Kidney glomerular epithelial cell (primary cell): ENCODE results near the gene ZNF593OS.
A peak's percentile ranks its signal among the peaks of the same experiment; 100 is the strongest.

Source experiments
- DNase-seq: peaks from one replicate; lab custom pipeline; 2025; lab: John Stamatoyannopoulos, UW

ZNF593OS gene

DNA sequence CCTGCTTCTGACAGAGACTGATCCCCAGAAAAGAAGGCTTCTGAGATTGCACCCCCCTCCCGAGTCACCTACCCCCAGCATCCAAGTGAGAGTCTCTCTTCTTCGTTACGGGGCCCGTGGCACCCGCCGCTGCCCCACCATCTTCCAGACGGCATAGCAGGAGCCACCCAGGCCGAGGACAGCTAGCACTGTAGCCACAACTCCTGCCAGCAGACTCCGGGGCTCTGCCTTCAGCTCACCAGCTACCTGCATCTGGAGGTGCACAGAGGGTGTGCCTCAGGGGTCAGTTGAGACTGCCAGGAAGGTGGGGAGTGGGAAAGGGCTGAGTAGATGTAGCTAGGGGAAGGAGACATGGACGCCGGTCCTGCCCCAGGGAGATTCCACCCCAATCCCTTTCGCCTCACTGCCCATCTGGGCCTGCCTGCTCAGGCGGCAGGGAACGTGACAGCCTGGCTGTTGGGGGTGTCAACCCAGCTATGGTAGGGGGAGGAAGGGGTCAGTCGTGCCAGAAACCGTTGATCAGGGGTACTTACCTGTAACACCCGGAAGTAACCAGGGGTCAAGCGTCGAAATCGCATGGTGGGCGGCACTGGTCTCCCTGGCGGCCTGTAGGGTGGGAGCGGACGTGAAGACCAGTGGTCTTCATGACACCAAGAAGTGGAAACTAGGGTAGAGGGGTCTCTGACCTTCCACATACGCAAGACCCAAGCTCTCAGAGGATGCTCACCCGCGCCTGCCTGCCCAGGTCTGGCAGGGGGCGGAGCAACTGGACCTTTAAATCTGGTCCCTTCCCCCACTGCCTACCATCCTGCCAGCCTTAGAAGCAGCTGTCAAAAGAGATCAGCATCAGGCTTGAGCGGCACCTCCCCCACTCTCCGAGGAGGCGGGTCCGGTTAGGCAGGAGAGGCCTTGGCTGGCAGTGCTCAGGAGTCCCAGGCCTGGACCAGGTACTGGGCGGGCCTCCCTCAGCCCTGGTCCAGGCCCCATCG is at the start of gene ZNF593OS:
Gene ZNF593OS, minus strand, starts transcription at position 749 of the 989 bp plus-strand sequence. Its CDS starts 171 bp downstream, at position 578.
- no peak for DNase-seq

DNA sequence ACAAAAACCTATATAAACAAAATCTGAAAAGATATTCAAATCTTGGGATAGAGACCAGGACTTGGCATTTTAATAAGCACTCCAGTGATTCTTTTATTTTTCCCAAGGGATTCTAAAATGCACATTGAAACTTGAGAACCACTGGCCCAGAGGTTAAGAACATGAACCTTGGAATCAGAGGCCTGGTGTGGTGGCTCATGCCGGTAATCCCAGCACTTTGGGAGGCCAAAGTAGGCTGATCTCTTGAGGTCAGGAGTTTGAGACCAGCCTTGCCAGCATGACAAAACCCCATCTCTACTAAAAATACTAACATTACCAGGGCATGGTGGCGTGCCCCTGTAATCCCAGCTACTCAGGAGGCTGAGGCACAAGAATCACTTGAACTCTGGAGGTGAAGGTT is 49.5 kb upstream of the ZNF593OS start:
- DNase-seq: no peak

DNA sequence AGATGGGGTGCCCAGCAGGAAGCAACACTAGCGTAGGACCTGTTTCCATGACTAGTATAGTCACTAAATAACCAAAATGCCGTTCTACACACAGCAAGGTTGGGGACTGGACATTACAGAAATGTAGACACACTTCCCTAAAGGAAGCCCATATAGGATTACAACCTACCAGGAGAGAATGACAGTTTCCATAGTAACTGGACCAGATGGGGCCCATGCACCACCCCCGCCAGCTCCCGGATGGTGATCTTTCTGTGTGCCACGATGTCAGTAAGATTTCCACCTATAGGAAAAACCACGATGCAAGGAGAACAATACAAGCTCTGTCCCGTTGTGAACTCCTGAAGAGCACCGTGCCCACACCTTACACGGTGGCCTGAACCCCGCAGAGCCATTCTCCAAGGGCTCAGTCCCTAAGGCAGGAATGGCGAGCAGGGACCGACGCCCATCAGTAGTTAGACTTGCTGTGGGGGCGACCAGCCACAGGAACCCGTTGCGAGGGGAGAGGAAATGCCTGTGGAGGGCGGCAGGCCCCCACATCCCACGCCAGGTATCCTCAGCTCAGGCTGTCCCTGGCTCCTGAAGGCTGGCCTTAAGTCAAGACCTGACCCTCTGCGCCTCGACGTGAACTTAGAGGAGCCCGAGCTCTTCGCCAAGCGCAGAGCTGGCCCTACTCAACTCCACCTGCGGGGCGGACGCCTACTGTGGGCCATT is 48.7 kb upstream of the ZNF593OS start:
- no peak for DNase-seq

DNA sequence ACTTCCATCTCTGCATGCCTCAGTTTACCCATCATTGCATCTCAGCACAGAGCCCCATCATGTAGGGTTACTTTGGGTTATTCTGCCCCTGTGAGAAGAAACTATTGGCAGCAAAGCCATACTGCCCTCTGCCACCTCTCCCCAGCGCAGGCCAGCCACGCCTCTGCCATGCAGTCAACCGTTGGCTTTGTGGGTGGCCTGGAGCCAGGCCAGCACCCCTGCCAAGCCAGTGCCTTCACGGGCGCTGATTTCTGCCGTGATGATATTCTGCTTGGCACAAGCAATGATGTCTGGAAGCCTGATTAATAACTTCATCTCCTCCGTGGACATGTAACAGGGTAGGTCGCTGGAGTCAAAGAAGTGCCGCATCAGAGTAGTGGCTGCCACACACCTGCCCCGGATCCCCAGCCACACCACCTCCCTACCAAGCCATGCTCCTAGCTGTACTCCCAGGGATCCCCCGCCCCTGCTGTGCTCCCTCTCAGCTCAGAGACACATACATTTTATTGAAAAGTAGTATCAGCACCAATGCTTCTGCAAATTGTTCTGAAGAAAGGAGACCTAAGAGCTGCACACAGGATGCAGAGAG is 47.4 kb upstream of the ZNF593OS start:
- DNase-seq: peak; percentile 88

DNA sequence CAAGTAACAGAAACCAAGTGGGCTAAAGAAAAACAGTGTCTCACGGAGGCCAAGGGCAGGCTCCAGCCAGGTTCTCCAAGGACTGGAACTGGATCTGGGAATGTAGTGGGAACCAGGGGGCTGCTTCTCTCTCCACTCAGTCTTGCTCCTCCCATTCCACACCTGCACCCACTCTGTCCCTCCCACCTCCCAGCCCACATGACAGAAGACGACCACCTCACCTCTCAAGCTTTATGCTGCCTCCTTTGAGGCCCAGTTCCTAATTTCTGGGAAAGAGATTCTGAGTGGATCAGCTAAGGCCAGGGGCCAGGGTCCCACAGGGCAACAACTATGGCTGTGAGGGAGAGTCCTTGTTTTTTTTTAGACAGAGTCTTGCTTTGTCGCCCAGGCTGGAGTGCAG is 43.6 kb upstream of the ZNF593OS start:
- no peak for DNase-seq

DNA sequence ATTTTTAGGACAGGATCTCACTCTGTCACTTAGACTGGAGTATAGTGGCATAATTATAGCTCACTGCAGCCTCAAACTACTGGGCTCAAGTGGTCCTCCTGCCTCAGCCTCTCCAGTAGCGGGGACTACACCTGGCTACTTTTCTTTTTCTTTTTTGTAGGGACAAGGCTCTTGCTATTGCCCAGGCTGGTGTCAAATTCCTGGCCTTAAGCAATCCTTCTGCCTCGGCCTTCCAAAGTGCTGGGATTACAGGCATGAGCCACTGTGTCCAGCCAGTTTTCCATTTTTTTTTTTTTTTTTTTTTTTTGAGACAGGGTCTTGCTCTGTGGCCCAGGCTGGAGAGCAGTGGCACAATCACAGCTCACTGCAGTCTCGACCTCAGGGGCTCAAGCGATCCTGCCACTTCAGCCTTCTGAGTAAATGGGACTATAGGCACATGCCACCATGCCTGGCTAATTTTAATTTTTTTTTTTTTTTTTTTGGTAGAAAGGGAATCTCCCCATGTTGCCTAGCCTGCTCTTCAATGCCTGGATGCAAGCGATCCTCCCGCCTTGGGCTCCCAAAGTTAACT is 41.8 kb upstream of the ZNF593OS start:
- DNase-seq: no peak

DNA sequence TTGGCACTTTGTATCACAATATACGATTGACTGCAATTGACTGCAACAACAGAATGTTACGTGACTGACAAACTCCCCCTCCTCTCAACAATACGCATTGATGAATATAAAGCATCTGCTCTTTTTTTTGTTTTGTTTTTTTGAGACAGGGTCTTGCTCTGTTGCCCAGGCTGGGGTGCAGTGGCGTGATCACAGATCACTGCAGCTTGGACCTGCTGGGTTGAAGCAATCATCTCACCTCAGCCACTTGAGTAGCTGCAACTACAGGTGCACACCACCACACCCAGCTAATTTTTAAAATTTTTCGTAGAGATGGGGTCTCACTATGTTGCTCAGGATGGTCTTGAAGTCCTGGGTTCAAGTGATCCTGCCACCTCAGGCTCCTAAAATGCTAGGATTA is 41.1 kb upstream of the ZNF593OS start:
- DNase-seq: no peak

DNA sequence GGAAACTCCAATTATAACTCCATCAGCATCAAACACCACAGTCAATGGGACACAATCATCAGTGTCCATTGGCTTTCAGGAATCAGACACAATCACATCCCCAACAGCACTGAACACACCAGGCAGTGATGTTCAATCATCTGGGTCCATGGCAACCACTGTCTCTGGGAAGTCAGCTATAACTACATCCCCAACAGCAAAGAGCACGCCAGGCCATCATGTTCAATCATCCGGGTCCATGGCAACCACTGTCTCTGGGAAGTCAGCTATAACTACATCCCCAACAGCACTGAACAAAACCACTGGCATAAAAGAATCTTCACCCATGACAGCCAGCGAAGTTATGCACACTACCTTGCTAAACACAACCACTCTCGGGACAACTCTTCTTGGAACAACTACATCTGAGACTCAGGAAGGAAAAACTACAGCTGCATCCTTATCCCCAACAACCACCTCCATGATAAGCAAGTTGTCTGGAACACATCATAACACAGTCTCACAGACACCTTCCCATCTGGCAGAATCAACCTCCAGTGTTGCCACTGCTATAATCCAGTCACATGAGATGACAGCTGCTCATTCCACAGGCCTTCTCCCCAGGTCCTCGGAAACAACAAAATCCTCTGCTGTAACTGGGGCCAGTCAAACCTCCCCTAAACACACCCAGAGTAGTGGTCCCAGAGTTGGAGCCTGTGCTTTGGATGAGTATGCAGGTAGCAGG is 38.7 kb upstream of the ZNF593OS start:
- no peak for DNase-seq

DNA sequence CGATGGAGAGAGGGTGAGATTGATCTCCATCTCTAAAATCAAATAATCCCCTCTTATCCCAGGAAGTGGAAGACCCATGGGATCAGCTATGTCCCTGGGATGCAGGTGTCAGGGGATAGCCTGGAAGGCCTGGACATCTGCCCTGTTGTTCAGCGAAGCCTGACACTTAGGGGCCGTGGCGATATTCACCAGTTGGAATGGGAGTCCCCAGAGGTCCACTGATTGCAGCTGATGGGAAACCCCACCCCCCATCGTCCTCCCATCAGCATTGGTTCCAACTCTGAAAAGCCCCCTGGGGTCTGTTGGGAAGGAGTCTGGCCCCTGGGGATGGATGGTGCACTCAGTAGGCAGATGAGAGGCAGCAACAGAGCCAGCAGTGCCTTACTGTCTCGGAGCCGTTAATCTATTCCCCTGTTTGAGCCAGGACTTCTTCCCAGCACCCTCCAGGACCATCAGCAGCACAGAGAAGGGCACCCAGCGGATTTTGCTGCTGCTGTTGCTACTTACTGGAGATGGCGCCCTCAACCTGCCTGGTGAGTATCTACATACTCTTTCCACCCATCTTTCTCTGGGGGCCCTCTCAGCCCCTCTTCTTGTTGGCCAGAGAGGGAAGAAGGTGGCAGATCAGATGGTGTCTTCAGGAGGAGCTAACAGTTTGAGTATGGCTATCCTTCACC is 32.1 kb upstream of the ZNF593OS start:
- no peak for DNase-seq

DNA sequence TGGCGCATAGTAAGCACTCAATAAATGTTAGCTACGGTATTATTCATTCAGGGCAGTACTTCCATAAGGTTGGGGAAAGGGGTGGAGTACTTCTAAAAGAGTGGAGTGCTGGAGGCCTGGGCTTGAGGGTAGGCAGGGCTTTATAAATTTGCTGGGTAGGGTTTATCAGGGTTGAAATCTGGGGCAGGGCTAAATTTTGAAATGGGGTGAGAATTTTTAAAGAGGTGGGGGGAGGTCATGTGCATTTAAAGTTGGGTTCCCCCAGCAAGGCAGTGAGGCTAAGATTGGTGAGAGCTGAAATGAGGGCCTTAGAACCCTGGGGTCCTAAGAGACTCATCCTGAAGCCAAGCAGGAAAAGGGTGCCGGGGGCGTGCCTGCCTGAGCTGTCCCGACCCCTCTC is 28.8 kb upstream of the ZNF593OS start:
- no peak for DNase-seq

DNA sequence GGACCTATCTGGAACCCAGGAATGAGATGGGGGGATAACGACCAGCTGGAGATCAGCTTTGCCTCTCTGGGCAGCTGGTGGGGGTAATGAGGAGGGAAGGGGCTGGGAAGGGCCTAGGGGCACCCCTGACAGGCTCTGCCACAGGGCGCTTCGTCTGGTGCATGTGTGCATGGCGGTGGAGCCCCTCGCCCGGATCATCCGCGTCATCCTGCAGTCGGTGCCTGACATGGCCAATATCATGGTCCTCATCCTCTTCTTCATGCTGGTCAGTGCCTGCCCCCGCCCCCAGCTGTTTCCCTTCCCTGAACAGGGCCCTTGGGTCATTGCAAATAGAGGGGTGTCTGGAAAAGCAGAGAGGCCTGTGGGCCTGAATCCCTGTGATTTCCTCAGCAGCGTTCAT is 26.2 kb upstream of the ZNF593OS start:
- DNase-seq: no peak

DNA sequence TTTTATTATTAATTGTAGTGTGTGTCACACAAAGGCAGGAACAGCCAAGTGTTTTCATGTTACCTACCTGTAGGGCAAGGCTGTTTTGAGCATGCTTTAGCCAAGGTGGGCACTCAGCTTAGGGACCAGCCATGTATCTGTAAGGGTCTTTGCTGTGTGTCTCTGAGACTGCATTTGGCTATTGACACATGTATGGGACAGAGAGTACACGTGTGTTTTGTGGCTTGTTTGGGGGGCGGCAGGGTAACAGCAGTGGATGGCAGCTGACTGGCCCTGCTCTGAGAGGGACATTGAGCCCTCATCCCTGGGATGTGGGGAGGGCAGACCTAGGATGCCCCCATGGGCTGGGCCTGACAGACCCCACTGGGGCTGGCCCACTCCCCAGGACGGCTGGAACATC is 25.7 kb upstream of the ZNF593OS start:
- DNase-seq: no peak

DNA sequence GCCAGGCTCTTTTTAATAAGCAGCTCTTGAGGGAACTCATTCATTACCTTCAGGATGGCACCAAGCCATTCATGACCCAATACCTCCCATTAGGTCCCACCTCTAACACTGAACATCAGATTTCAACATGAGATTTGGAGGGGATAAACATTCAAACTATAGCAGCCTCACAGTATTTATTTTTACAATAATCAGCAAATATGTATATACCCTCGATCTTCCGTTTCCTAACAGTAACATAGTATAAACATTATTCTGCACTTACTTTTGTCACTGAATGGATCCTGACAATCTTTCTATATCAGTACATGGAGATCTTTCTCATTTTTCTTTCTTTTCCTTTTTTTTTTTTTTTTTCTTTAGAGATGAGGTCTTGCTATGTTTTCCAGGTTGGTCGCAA is 24.2 kb upstream of the ZNF593OS start:
- no peak for DNase-seq

DNA sequence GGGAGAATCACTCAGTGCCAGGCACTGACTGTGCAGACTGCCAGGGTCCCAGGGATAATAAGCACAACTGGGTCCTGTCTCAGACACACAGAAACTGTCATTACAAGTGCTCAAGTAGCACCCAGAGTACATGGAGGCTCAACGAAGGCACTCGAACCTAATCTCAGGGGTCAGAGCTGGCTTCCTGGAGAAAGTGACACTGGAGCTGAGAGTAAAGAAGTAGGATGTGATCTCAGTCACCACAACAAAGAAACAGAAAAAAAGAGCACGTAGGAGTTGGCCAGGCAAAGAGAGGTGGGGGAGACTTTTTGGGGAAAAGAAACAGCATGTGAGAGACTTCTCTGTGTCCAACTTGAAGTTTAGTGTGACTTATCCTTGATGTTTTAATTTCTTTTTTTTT is 20.1 kb upstream of the ZNF593OS start:
- DNase-seq: no peak

DNA sequence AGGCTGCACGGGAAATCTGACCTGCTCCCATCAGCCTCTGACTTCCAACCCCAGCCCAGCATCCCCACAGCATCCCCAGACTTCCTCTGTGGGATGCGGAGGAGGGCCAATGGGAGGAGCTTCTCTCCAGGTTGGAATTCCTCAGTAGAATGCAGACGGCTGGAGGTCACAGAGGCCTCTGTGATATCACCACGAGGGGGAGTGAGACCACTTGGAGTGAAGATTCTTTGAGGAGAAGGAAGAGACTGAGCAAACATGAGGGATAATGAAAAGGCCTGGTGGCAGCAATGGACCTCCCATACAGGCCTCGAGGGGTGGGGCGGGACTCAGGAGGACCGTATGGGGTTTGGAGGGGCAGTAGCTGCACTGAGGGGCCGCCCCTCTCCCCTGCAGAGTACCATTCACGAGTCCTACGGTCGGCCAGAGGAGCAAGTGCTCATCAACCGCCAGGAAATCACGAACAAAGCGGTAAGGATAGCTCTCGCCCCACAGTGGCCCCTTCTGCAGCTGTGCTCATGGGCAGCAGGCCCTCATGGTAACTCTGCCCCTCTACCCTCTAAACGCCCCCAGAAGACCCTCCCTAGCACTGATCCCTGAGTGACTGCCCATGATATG is 18.8 kb upstream of the ZNF593OS start, which contains the start of gene CATSPER4:
Gene CATSPER4, plus strand, starts transcription at position 230 of the 615 bp plus-strand sequence. Its CDS starts 26 bp downstream, at position 256.
- DNase-seq: peak; percentile 76

DNA sequence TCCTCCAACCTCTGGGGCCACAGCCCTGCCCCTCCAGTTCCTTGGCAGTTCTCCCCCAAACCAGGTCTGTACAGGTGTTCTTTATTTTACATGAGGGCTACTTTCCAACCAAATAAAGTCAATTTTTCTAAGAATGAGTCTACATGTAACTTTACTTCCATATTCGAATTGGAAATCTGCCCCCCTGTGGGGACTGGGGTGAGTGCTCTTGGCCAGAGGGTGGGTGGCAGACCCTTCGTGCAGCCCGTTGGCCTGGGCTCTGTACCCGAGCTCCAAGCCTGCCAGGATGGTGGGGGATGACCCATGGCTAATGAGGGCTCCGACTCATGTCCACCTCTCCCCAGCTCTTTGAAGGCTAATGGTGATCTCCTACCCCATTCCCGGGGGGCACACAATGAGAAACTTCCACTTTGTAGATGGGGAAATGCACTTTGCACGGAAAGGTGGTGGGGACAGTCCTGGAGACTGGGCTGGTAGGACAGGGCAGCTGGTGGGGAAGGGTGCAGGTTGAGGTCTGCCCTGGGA is 18.2 kb upstream of the ZNF593OS start:
- DNase-seq: no peak

DNA sequence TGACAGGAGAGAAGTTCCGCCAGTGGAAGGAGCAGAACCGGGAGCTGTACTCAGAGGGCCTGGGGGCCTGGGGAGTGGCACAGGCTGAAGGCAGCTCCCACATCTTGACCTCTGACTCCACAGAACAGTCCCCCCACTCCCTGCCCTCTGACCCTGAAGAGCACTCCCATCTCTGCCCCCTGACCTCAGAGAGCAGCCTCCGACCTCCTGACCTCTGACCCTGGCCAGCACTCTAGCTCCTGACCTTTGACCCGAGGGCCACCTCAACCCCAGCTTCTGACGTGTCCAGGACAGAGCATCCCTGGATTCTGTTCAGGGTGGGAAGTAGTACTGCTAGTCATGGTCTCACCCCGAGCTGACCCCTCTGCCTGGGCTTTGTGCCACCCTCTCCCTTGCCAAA is 17.7 kb upstream of the ZNF593OS start:
- no peak for DNase-seq

DNA sequence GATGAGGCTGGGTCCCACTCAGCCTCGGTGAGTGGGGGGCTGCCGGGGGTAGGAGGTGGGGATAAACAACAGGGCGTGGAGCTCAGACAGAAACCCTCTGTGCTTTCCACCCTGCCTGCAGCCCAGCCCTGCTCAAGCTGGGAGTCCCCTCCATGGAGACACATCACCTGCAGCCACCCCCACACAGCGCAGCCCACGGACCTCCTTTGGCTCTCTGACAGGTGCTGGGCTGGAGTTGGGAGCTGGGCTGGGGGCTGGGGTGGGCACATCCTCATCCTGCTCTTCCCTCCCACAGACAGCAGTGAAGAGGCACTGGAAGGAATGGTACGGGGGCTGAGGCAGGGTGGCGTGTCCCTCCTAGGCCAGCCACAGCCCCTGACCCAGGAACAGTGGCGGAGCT is 16.8 kb upstream of the ZNF593OS start:
- DNase-seq: no peak

DNA sequence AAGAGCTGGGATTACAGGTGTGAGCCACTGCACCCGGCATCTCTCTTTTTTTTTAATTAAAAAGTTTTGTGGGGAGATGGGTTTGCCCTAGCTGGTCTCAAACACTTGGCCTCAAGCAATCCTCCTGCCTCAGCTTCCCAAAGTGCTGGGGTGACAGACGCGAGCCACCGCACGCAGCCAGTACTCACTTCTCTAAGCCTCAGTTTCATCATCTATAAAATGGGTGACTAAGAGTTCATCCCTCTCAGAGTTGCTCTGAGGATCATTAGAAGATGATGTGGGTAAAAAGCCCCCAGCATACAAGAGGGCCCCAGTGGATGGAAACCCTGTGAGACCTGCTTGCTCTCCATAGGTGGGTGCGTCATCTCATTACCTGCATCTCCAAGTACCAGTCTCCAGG is 16.2 kb upstream of the ZNF593OS start:
- no peak for DNase-seq

DNA sequence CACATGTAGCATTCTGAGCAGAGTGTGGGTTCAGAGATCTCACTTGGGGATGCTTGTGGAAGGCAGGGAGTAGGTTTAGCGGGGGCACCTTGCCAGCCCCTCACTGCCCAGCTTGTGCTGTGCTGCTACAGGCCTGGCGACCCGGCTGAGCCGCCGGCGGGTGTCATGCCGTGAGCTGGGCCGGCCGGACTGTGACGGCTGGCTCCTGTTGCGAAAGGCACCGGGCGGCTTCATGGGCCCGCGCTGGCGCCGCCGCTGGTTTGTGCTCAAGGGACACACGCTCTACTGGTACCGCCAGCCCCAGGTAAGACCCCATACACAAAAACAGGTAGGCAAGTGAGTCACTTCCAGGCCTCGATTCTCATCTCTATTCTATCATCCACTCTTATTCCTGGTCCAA is 13.3 kb upstream of the ZNF593OS start:
- DNase-seq: no peak
